GM23338 (cell line): ENCODE measurements around the gene OVCA2. TPM values are rescaled to one million over a fixed set of nuclear protein-coding genes. Genes with fewer than 3 reads are reported as not detected.

Experiments used
- ATAC-seq: fragments of 200-7000 bp; cut with Tn5 transposase; 3 replicates; pipeline ENCODE4 v1.9.1; 2020
- DNase-seq: peaks from one replicate; pipeline ENCODE4 v3.0.0-alpha.2; 2015; ENCODE audit warnings: low spot score
- H2AFZ ChIP-seq: fragments of 200-600 bp; sonication (generic); 2 replicates; pipeline ENCODE4 v1.8.0; 2016; ENCODE audit warnings: antibody characterized with exemption, mild to moderate bottlenecking, moderate library complexity
- H3F3A ChIP-seq: fragments of 200-600 bp; sonication (generic); replicated peaks from 2 replicates; pipeline ENCODE4 v1.8.0; 2017; ENCODE audit warnings: antibody characterized with exemption, mixed run types, low read depth
- H3K27ac ChIP-seq: fragments of 200-600 bp; sonication (generic); 2 replicates; pipeline ENCODE4 v1.6.1; 2016; ENCODE audit warnings: low read depth
- H3K27me3 ChIP-seq: fragments of 200-600 bp; sonication (generic); 2 replicates; pipeline ENCODE4 v1.8.0; 2016; ENCODE audit warnings: mild to moderate bottlenecking, mixed run types, moderate library complexity; ENCODE audit not compliant: insufficient read depth
- H3K36me3 ChIP-seq: fragments of 200-600 bp; sonication (generic); 2 replicates; pipeline ENCODE4 v1.8.0; 2016; ENCODE audit warnings: mild to moderate bottlenecking; ENCODE audit not compliant: insufficient read depth
- H3K4me1 ChIP-seq: fragments of 200-600 bp; sonication (generic); 2 replicates; pipeline ENCODE4 v1.8.0; 2016; ENCODE audit warnings: mild to moderate bottlenecking, moderate library complexity; ENCODE audit not compliant: insufficient read depth
- H3K4me2 ChIP-seq: fragments of 200-600 bp; sonication (generic); 2 replicates; pipeline ENCODE4 v1.7.1; 2017; ENCODE audit warnings: mixed run types
- H3K4me3 ChIP-seq: fragments of 200-600 bp; sonication (generic); 2 replicates; pipeline ENCODE4 v1.6.1; 2016; ENCODE audit warnings: mixed run types
- H3K79me2 ChIP-seq: fragments of 200-600 bp; sonication (generic); replicated peaks from 2 replicates; pipeline ENCODE4 v1.8.0; 2017; ENCODE audit warnings: mild to moderate bottlenecking; ENCODE audit not compliant: insufficient read depth
- H3K9me2 ChIP-seq: fragments of 200-600 bp; sonication (generic); 2 replicates; pipeline ENCODE4 v1.8.0; 2017; ENCODE audit not compliant: insufficient read depth
- H4K20me1 ChIP-seq: fragments of 200-600 bp; sonication (generic); replicated peaks from 2 replicates; pipeline ENCODE4 v1.8.0; 2017; ENCODE audit warnings: mild to moderate bottlenecking; ENCODE audit not compliant: insufficient read depth
- H3K27ac Mint-ChIP-seq: 2 replicates; pipeline ENCODE4 v1.8.0; 2020; ENCODE audit warnings: inconsistent platforms, mild to moderate bottlenecking, moderate library complexity, mixed read lengths
- H3K27me3 Mint-ChIP-seq: 3 replicates; pipeline ENCODE4 v1.8.0; 2022; ENCODE audit warnings: low read depth, mild to moderate bottlenecking, moderate library complexity, mixed read lengths, inconsistent platforms; ENCODE audit not compliant: insufficient read depth, poor library complexity
- H3K36me3 Mint-ChIP-seq: 3 replicates; pipeline ENCODE4 v1.8.0; 2021; ENCODE audit warnings: low read depth, mild to moderate bottlenecking, inconsistent platforms, moderate library complexity, mixed read lengths
- H3K4me1 Mint-ChIP-seq: 3 replicates; pipeline ENCODE4 v1.8.0; 2020; ENCODE audit warnings: mild to moderate bottlenecking, inconsistent platforms, mixed read lengths
- H3K4me3 Mint-ChIP-seq: 3 replicates; pipeline ENCODE4 v1.8.0; 2021; ENCODE audit warnings: moderate library complexity, mild to moderate bottlenecking, inconsistent platforms, mixed read lengths
- H3K9me3 Mint-ChIP-seq: 3 replicates; pipeline ENCODE4 v1.8.0; 2020; ENCODE audit warnings: moderate library complexity, mild to moderate bottlenecking, inconsistent platforms, mixed read lengths
- CREB1 ChIP-seq: fragments of 250-450 bp; sonication (Bioruptor Pico); IDR thresholded peaks from 2 replicates; pipeline ENCODE4 v1.5.0; 2020; ENCODE audit warnings: low read depth, mild to moderate bottlenecking, moderate library complexity
- CTCF ChIP-seq, 2 experiments: fragments of 200-600 bp in 1 of 2; sonication (generic) in 1 of 2; conservative IDR thresholded peaks; 2 replicates each; pipeline versions ENCODE4 v1.5.1 to v1.6.1; 2016 to 2017; ENCODE audit warnings: antibody characterized with exemption in 2 of 2, low read depth in 2 of 2, mild to moderate bottlenecking in 2 of 2, moderate library complexity in 1 of 2
- EZH2 ChIP-seq: fragments of 200-600 bp; sonication (generic); IDR thresholded peaks from one replicate; pipeline ENCODE4 v1.8.0; 2017; ENCODE audit warnings: antibody characterized with exemption, mild to moderate bottlenecking, low read depth; ENCODE audit not compliant: unreplicated experiment
- POLR2AphosphoS5 ChIP-seq: IDR thresholded peaks from 2 replicates; pipeline ENCODE4 v1.6.1; 2016; ENCODE audit warnings: antibody characterized with exemption, low read depth
- REST ChIP-seq: IDR thresholded peaks from one replicate; pipeline ENCODE4 v1.6.1; 2018; ENCODE audit warnings: antibody characterized with exemption; ENCODE audit not compliant: unreplicated experiment
- ZNF114 ChIP-seq: fragments of 250-450 bp; sonication (Bioruptor Pico); IDR thresholded peaks from 2 replicates; pipeline ENCODE4 v1.5.0; 2020; ENCODE audit warnings: mild to moderate bottlenecking, moderate library complexity
- ZNF331 ChIP-seq: fragments of 250-450 bp; sonication (Bioruptor Pico); IDR thresholded peaks from 2 replicates; pipeline ENCODE4 v1.5.0; 2020; ENCODE audit warnings: low read depth, mild to moderate bottlenecking, moderate library complexity
- ZNF462 ChIP-seq: fragments of 250-450 bp; sonication (Bioruptor Pico); IDR thresholded peaks from 2 replicates; pipeline ENCODE4 v1.5.0; 2020; ENCODE audit warnings: mild to moderate bottlenecking, moderate library complexity
- polyA plus RNA-seq: library from polyadenylated mRNA; unstranded; fragments of >200 nt; fragmentation: Nextera tagmentation; extraction: Ambion mirVana; gene quantifications from 2 replicates; pipeline ENCODE4 v1.2.1, GENCODE V29; 2016
- total RNA-seq: library from RNA; depleted of rRNA; stranded (reverse); fragments of >200 nt; shearing (Covaris generic); gene quantifications from 2 replicates; pipeline ENCODE4 v1.2.3, GENCODE V29; 2014

OVCA2 gene
- total and polyA plus RNA-seq, 2 experiments from 2014 or later, result 15.9 to 21.3 TPM

DNA sequence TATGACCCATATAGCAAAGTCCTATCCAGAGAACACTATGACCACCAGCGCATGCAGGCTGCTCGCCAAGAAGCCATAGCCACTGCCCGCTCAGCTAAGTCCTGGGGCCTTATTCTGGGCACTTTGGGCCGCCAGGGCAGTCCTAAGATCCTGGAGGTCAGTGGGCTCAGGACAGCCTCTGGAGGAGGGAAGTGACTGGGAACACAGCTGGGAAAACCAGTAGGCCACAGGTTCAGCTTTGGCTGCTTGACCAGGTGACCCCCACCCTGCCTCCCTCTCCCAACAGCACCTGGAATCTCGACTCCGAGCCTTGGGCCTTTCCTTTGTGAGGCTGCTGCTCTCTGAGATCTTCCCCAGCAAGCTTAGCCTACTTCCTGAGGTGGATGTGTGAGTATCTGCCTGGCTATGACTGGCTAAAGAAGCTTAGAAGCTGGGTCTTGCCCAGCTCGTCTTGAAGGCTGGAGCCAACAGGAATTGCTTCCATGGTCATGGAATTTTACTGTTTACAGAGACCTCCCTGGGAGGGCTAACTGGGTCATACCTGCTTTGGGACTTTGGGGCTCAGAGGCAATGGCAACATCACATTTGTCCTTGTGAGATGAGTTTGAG is 1.5 kb upstream of the OVCA2 start:
- DNase-seq, result no peak
- H3K27ac Mint-ChIP-seq, result no peak overlapping the region

More for the DNA sequence above, 1.5 kb upstream of the OVCA2 start:
- peaks cover 16% of the 10 kb centered on the region for H3K36me3 Mint-ChIP-seq
- peaks cover 7% of the 10 kb centered on the region; the same call in 1 of the 2 replicates for H3K36me3 ChIP-seq
- peaks cover 5% of the 10 kb centered on the region; the same call in 2 of the 3 replicates for H3K4me1 Mint-ChIP-seq
- ATAC-seq, result no peak
- peaks cover 7% of the 10 kb centered on the region; the same call in 1 of the 2 replicates for H3K27me3 ChIP-seq
- H2AFZ ChIP-seq, result no peak overlapping the region
- no peaks in the 10 kb centered on the region for H3K9me3 Mint-ChIP-seq
- H3K27me3 Mint-ChIP-seq, result peaks cover 28% of the 10 kb centered on the region
- no peak overlapping the region for H3K4me2 ChIP-seq
- H3K4me3 Mint-ChIP-seq, result peak overlapping the region; percentile 97; the same call in 2 of the 3 replicates
- H3K4me1 ChIP-seq, result peaks cover 7% of the 10 kb centered on the region
- no peaks in the 10 kb centered on the region; the same call in 1 of the 2 replicates for H4K20me1 ChIP-seq
- no peak overlapping the region for H3K27ac ChIP-seq
- no peaks in the 10 kb centered on the region for H3K9me2 ChIP-seq
- H3F3A ChIP-seq, result peaks cover 10% of the 10 kb centered on the region; the same call in 1 of the 2 replicates
- no peaks in the 10 kb centered on the region for H3K79me2 ChIP-seq
- no peak overlapping the region for H3K4me3 ChIP-seq
- TF ChIP-seq ZNF114 (CRISPR knock-in tag), result no peak
- TF ChIP-seq REST, result no peak
- no peak for TF ChIP-seq CREB1 (CRISPR knock-in tag)
- TF ChIP-seq POLR2AphosphoS5, result no peak
- TF ChIP-seq ZNF331, result no peak
- TF ChIP-seq EZH2, result no peak
- no peak for TF ChIP-seq ZNF462
- no peak for TF ChIP-seq CTCF (conservative IDR thresholded peaks at IDR 0.05; ENCODE audit: low read depth in 2 of 2)
